K562 (cell line): ENCODE data around the gene PLPP6. TPM values are rescaled to one million over a fixed set of nuclear protein-coding genes. Genes with fewer than 3 reads are reported as not detected.

Experiments
- BMI1 ChIP-seq: fragments of 150-350 bp; IDR thresholded peaks from 2 replicates; pipeline ENCODE4 v1.6.1; 2014; ENCODE audit warnings: low read length
- C11orf30 ChIP-seq: fragments of 450-650 bp; IDR thresholded peaks from 2 replicates; pipeline ENCODE4 v1.6.1; 2016; ENCODE audit warnings: low read depth, mild to moderate bottlenecking
- CHD1 ChIP-seq: fragments of 200-600 bp; sonication (generic); IDR thresholded peaks from one replicate; pipeline ENCODE4 v1.6.1; 2012; ENCODE audit warnings: mild to moderate bottlenecking, moderate library complexity, low read length, inconsistent platforms
- KLF10 ChIP-seq: fragments of 250-450 bp; sonication (Bioruptor Pico); IDR thresholded peaks from 2 replicates; pipeline ENCODE4 v1.6.1; 2021; ENCODE audit warnings: matching md5 sums
- MXI1 ChIP-seq: IDR thresholded peaks from 2 replicates; pipeline ENCODE4 v1.6.1; 2011; ENCODE audit warnings: low read depth, mild to moderate bottlenecking, improper control_type of control experiment, low read length
- POLR2AphosphoS5 ChIP-seq: IDR thresholded peaks from 2 replicates; pipeline ENCODE4 v1.6.1; 2011; ENCODE audit warnings: mild to moderate bottlenecking, low read depth, low read length, moderate library complexity; ENCODE audit not compliant: control insufficient read depth, insufficient read depth
- POLR2B ChIP-seq: fragments of 450-650 bp; IDR thresholded peaks from 2 replicates; pipeline ENCODE4 v1.6.1; 2018; ENCODE audit warnings: low read depth; ENCODE audit not compliant: partially characterized antibody
- POLR3G ChIP-seq: IDR thresholded peaks from 2 replicates; pipeline ENCODE4 v1.6.1; 2011; ENCODE audit not compliant: insufficient read length, insufficient replicate concordance; ENCODE audit errors: extremely low read depth
- RBBP5 ChIP-seq: fragments of 200-600 bp; sonication (generic); IDR thresholded peaks from 2 replicates; pipeline ENCODE4 v1.6.1; 2012; ENCODE audit warnings: borderline replicate concordance, mild to moderate bottlenecking, low read length, control low read depth, inconsistent platforms; ENCODE audit not compliant: insufficient read depth, poor library complexity, severe bottlenecking
- SAFB ChIP-seq: fragments of 200-400 bp; formaldehyde crosslinking; IDR thresholded peaks from 2 replicates; pipeline ENCODE4 v1.6.1; 2017; ENCODE audit warnings: low read depth, low read length, borderline replicate concordance
- SAP30 ChIP-seq: fragments of 200-600 bp; sonication (generic); IDR thresholded peaks from 2 replicates; pipeline ENCODE4 v1.6.1; 2012; ENCODE audit warnings: borderline replicate concordance, low read depth, mild to moderate bottlenecking, moderate library complexity, low read length, control low read depth, inconsistent platforms; ENCODE audit not compliant: insufficient read depth, poor library complexity, severe bottlenecking
- SMARCC2 ChIP-seq: fragments of 450-650 bp; IDR thresholded peaks from 2 replicates; pipeline ENCODE4 v1.6.1; 2017; ENCODE audit warnings: antibody characterized with exemption, moderate library complexity, mild to moderate bottlenecking, low read depth
- SNIP1 ChIP-seq: fragments of 450-650 bp; IDR thresholded peaks from 2 replicates; pipeline ENCODE4 v1.7.1; 2017; ENCODE audit warnings: low read depth, mild to moderate bottlenecking
- TCFL5 ChIP-seq: fragments of 250-450 bp; sonication (Bioruptor Pico); conservative IDR thresholded peaks from 2 replicates; pipeline ENCODE4 v1.6.1; 2021; ENCODE audit warnings: mild to moderate bottlenecking, moderate library complexity, matching md5 sums
- TGIF2 ChIP-seq: sonication (generic); formaldehyde crosslinking; IDR thresholded peaks from 2 replicates; pipeline ENCODE4 v1.8.1; 2022; ENCODE audit warnings: mild to moderate bottlenecking, missing genetic modification reagents, moderate library complexity
- XRCC5 ChIP-seq: fragments of 200-400 bp; formaldehyde crosslinking; IDR thresholded peaks from 2 replicates; pipeline ENCODE4 v1.6.1; 2017; ENCODE audit warnings: low read depth, mild to moderate bottlenecking, low read length
- ZFP1 ChIP-seq: fragments of 450-650 bp; formaldehyde crosslinking; IDR thresholded peaks from 2 replicates; pipeline ENCODE4 v1.4.0; 2020; ENCODE audit warnings: mild to moderate bottlenecking, mixed read lengths
- ZFPM2 ChIP-seq: fragments of 250-450 bp; sonication (Bioruptor Pico); IDR thresholded peaks from 2 replicates; pipeline ENCODE4 v1.5.1; 2022; ENCODE audit warnings: mild to moderate bottlenecking
- ZKSCAN1 ChIP-seq: fragments of 150-350 bp; IDR thresholded peaks from 2 replicates; pipeline ENCODE4 v1.6.1; 2016; ENCODE audit warnings: low read depth, low read length
- ZNF134 ChIP-seq: fragments of 250-450 bp; sonication (Bioruptor Pico); conservative IDR thresholded peaks from 2 replicates; pipeline ENCODE4 v1.4.0; 2020
- ZNF184 ChIP-seq: sonication (generic); formaldehyde crosslinking; IDR thresholded peaks from 2 replicates; pipeline ENCODE4 v1.5.0; 2020; ENCODE audit warnings: missing genetic modification reagents
- ZNF384 ChIP-seq: IDR thresholded peaks from 2 replicates; pipeline ENCODE4 v1.6.1; 2012; ENCODE audit warnings: low read depth, low read length, improper control_type of control experiment
- ZNF445 ChIP-seq: fragments of 250-450 bp; sonication (Bioruptor Pico); IDR thresholded peaks from 2 replicates; pipeline ENCODE4 v1.4.0; 2020; ENCODE audit warnings: low read depth, mild to moderate bottlenecking, moderate library complexity
- ZNF639 ChIP-seq, 2 experiments: fragments of 200-800 bp in 1 of 2; sonication (Bioruptor generic) in 1 of 2; sonication (generic) in 1 of 2; formaldehyde crosslinking in 1 of 2; IDR thresholded peaks in 1 of 2; conservative IDR thresholded peaks in 1 of 2; 2 replicates each; pipeline versions ENCODE4 v1.5.0 to v1.6.1; 2016 to 2020; ENCODE audit warnings: missing compliant biosample characterization in 1 of 2, missing genetic modification characterization in 1 of 2, missing genetic modification reagents in 1 of 2
- ZNF79 ChIP-seq: fragments of 250-450 bp; sonication (Bioruptor Pico); IDR thresholded peaks from 2 replicates; pipeline ENCODE4 v1.4.0; 2020; ENCODE audit warnings: low read depth, mild to moderate bottlenecking, moderate library complexity
- polyA plus RNA-seq, 8 experiments: library from polyadenylated mRNA; depleted of rRNA in 4 of 8; stranded (reverse) in 5 of 8; unstranded in 3 of 8; fragments of >200 nt; fragmentation: Nextera tagmentation in 2 of 8; fragmentation: Illumina TruSeq in 1 of 8; extraction: Ambion mirVana in 2 of 8; extraction: Trizol in 1 of 8; gene quantifications; 2 replicates each; pipeline versions ENCODE4 v1.2.1 to v1.2.3, GENCODE V29; 2011 to 2014; ENCODE audit warnings: inconsistent platforms in 1 of 8, missing spikeins in 1 of 8
- total RNA-seq, 7 experiments: library from RNA; depleted of rRNA in 6 of 7; stranded (reverse); fragments of >200 nt in 6 of 7; fragmentation: Illumina TruSeq in 2 of 7; extraction: Trizol in 2 of 7; gene quantifications; 2 replicates each; pipeline versions ENCODE4 v1.2.1 to v1.2.3, GENCODE V29; 2011 to 2021; ENCODE audit warnings: low replicate concordance in 1 of 7
- TF ChIP-seq, protein P1 (sequence below), 3 experiments: IDR thresholded peaks in 2 of 3; conservative IDR thresholded peaks in 1 of 3; 2 replicates each; pipeline ENCODE4 v1.5.1; 2011 to 2012; ENCODE audit warnings: low read length in 3 of 3, mild to moderate bottlenecking in 3 of 3, control low read depth in 2 of 3, improper control_type of control experiment in 1 of 3, inconsistent platforms in 1 of 3, low read depth in 1 of 3, mixed read lengths in 1 of 3, moderate library complexity in 1 of 3; ENCODE audit not compliant: insufficient read depth in 2 of 3

Gene PLPP6
- total and polyA plus RNA-seq, 9 of the 15 experiments (the other 6 are each of a cell fraction or from before 2014, with no cell fraction given), result 1.9 to 8.9 (median 5.6) TPM

DNA sequence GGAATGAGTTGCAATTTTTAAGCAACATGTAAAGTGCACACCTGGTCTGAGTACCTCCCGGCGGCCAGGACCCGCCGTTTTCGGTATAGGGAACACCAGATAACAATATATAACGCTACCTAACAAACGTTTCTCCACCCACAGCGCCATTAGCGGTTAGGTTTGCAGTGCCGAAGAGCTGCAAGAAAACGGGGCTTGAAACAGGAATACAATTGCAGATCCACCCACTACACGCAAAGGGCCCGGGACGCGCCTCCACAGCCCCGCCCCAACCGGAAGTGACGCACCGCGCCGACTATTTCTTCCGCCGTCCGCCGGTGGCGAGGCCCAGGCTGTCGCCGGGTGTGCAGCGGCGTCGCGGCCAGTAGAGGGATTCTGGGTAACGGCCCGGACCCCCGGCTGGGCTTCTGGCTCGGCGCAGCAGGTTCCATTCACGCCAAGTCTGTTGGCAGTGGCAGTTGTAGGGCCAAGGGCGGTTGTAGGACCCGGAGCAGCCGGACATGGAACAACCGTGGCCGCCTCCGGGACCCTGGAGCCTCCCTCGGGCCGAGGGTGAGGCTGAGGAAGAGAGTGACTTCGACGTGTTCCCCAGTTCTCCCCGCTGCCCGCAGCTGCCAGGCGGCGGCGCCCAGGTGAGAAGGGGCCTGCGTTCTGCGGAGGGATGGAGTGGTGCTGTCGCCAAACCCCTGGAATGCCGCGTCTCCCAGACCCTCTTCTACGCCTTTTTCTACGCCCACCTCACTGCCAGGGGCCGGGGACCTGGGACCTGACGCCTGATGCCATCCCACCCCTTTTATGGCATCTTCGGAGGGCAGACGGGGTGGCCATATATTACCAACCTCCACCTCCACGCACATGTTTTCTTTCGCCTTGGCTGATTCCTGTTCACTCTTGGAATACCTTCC lies 17.4 kb downstream of the PLPP6 start, which contains the start of gene CDC37L1 (continued):
- TF ChIP-seq POLR2AphosphoS5, result peak; percentile 94
- TF ChIP-seq ZFP1 (CRISPR knock-in tag), result no peak
- no peak for TF ChIP-seq SNIP1
- no peak for TF ChIP-seq CHD1
- TF ChIP-seq ZNF639 (CRISPR knock-in tag; conservative IDR thresholded peaks at IDR 0.05 in 1 of 2, IDR thresholded peaks at IDR 0.05 in 1 of 2), result peak in 1 of 2 experiments; percentile 87; a peak in 2 of 4 replicates
- TF ChIP-seq KLF10, result no peak
- TF ChIP-seq ZNF134 (CRISPR knock-in tag), result no peak
- no peak for TF ChIP-seq SMARCC2
- peak; percentile 30; the same call in 1 of the 2 replicates for TF ChIP-seq XRCC5
- TF ChIP-seq SAP30, result no peak
- TF ChIP-seq C11orf30, result peak; percentile 47
- TF ChIP-seq TGIF2 (CRISPR knock-in tag), result no peak
- TF ChIP-seq ZNF184, result no peak
- TF ChIP-seq ZNF445, result no peak
- no peak for TF ChIP-seq TCFL5 (CRISPR knock-in tag)
- TF ChIP-seq ZNF384, result no peak
- TF ChIP-seq ZKSCAN1, result no peak
- no peak for TF ChIP-seq POLR3G
- TF ChIP-seq, protein P1, sequence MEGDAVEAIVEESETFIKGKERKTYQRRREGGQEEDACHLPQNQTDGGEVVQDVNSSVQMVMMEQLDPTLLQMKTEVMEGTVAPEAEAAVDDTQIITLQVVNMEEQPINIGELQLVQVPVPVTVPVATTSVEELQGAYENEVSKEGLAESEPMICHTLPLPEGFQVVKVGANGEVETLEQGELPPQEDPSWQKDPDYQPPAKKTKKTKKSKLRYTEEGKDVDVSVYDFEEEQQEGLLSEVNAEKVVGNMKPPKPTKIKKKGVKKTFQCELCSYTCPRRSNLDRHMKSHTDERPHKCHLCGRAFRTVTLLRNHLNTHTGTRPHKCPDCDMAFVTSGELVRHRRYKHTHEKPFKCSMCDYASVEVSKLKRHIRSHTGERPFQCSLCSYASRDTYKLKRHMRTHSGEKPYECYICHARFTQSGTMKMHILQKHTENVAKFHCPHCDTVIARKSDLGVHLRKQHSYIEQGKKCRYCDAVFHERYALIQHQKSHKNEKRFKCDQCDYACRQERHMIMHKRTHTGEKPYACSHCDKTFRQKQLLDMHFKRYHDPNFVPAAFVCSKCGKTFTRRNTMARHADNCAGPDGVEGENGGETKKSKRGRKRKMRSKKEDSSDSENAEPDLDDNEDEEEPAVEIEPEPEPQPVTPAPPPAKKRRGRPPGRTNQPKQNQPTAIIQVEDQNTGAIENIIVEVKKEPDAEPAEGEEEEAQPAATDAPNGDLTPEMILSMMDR (IDR thresholded peaks at IDR 0.05 in 2 of 3, conservative IDR thresholded peaks at IDR 0.05 in 1 of 3; ENCODE audit: insufficient read depth in 2 of 3, low read depth in 1 of 3, low read length in 3 of 3), result peak; percentile 38 to 72 (median 69); a peak in 5 of 6 replicates
- no peak for TF ChIP-seq ZNF79 (CRISPR knock-in tag)
- no peak for TF ChIP-seq BMI1
- TF ChIP-seq SAFB, result no peak
- TF ChIP-seq MXI1, result no peak
- TF ChIP-seq RBBP5, result peak; percentile 86
- TF ChIP-seq POLR2B, result peak; percentile 89
- TF ChIP-seq ZFPM2 (CRISPR knock-in tag), result no peak
